Middle frontal gyrus (tissue), 1 donor: ENCODE data around the gene GDPD3.

Source experiments
- DNase-seq: peaks from one replicate; pipeline ENCODE4 v3.0.0-alpha.2; 2015; ENCODE audit warnings: low spot score; ENCODE audit errors: extremely low spot score

The GDPD3 gene

DNA sequence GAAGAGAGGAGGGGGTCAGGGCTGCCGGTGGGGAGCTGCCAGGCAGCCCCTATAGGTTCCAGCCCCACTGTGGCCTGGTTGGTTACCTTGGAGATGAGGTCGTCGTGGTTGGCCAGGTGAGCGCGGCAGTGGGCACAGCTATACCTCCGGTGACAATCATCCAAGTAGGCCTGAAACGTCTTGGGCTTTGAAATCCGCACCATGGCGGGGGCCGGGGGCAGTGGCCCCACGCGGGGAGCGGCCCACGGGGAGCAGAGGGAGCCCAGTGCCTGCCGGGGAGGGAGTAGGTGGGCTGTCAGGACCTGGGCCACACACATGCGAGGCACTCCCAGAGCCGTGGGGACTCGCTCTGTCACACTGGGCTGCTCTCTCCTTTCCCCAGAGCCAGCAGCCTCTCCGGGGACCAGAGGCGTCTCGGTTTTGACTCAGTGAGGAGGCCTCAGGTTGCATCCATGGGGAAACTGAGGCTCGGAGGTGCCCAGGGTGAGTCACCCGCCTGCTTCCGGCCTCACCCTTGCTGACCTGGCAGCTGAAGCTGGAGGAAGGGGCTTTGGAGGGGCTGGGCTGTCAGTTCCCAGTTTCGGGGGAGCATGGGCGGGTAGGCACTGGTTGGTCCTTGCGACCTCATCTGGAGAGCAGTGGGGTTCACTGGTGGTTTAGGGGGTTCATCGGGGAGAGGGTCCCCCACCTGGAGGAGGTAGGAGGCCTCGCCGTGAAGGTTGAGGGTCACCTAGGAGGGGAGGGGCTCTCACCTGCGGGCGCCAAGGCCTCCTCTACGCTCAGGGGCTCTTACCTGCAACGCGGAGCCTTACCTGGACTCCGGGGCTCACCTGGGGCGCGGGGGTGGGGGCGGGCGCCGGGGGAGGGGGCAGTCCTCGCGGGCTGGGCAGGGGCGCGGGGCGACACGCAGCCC lies 17.9 kb downstream of the GDPD3 start:
- DNase-seq = no peak

DNA sequence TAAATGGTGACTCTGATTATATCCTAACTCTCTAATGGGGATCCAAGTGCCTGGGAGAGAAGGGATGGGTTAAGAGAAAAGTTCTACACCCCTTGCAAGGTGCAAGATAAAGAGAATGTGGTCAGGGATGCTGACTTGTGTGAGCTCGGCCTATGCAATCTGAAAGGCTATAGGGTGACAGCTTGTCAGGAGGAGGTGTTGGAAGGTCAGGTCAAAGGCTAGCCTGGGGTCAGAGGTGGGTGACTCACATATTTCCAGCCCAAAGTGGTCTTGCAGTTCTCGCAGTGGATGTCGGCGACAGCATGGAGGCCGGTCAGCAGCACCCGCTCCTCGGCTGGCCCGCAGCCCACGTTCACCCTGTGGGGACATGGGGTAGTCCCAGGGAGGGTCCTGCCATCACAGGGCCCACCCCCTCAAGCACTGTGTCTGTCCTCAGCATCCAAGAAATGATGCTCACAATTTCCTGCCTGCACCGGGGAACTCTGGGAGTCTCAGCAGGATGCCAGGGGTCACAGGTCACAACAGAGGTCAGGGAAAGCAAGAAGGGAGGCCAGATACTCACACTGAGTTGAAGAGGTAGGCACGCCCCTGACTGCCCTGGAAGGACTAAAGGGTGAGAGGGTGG lies 18.7 kb downstream of the GDPD3 start:
- no peak for DNase-seq

DNA sequence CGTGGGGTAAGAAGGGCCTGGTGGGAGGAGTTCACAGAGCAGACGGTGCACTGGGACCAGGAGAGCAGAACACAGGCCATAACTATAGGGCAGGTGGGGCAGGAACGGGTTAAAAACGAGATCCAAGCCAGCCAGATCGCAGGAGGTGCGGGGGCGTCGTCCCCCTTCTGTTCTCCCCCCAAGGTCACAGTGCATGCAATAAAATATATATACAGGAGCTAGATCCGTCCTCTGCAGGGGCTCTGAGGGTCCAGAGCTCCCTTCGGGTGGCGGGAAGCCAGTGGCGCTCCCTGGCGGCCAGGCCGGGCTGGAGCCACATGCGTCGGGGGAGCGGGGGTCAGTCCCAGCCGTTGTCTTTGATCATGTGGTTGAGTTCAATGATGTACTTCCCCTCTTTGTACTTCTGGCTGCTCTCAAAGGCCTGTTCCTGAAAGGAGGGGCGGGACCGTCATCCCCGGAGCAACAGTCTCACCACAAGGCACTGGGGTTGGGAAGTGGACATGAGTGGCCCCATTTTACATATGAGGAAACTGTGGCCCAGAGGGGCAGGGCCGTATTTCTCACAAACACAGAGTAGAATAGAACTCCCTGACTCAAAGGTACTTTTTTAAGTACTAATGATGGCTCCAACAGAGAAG lies 20.8 kb downstream of the GDPD3 start:
- DNase-seq = no peak

DNA sequence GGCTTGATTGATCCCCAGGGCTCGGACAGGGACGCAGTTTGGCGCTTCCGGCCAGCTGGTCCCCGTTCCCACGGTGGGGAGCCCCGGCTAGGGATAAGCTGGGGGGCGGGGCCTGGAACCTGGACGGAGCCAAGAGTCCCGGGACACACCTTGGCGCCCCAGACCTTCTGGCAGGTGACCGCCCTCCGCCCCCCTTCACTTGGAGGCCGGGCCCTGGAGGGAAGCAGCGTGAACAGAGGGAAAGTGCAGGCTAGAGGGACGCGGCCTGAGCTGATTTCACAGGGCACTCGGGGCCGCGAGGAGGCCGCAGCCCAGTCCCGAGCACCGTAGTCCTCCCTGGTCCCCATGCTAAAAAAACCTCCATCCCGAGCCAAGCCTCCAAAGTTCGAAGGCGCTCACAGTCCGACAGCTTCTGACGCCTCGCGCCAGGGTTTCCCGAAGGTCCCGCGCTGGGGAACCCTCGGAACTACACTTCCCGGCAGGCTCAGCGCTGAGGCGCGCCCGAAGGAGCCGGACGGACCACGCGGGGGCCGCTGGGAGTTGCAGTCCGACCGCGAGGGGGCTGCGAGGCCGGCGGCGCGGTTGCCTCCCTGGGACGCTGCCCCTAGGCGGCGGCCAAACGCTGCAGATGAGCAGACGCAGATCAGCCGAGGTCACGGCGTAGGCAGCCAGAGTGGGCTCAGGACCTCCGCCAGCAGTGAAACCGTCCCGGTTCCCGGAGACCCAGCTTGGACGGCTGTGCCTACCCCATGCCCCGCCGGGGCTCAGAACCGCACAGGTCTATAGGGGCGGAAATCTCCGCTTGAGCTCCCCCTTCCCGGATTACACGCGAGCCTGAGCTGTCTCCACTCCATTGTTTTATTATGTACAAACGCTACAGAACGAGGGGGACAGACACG lies 21.6 kb downstream of the GDPD3 start, which contains the start of gene TBX6:
Gene TBX6 (minus strand): TSS at position 451 of the 899 bp plus-strand sequence. CDS start 731 bp downstream, outside the sequence.
- peak; percentile 88 for DNase-seq

DNA sequence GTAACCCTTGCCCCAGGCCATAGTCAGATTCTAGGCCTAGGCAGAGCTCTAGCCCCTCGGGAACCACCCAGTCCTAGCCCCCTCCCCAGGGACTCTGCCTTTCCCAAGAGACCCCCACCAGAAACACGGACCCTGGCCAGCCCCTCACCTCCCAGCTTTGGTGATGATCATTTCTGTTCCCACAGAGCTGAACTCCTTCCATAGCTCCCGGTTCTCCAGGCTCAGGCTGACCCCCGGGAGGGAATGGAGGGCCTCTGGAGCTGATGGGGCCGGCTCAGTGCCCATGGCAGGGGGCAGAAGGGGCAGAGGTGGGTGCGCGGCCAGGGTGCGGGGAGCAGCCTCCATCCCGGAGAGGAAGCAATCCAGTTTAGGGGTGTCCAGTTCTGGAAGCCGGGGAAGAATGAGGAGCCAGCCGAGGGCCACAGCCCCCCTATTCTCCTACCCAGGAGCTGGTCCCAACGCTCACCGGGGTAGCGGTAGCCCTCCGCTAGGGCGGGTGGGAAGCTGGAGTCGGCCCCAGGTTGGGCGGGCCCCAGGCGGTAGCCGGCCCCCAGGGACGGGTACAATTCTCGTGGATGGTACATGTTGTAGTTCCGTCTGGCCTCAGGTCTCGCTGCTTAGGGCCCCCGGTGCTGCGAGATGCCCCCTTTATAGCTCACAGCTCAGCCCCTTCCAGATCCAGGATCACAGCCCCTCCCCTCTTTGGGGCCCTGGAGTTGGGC lies 22.6 kb downstream of the GDPD3 start:
- no peak for DNase-seq

DNA sequence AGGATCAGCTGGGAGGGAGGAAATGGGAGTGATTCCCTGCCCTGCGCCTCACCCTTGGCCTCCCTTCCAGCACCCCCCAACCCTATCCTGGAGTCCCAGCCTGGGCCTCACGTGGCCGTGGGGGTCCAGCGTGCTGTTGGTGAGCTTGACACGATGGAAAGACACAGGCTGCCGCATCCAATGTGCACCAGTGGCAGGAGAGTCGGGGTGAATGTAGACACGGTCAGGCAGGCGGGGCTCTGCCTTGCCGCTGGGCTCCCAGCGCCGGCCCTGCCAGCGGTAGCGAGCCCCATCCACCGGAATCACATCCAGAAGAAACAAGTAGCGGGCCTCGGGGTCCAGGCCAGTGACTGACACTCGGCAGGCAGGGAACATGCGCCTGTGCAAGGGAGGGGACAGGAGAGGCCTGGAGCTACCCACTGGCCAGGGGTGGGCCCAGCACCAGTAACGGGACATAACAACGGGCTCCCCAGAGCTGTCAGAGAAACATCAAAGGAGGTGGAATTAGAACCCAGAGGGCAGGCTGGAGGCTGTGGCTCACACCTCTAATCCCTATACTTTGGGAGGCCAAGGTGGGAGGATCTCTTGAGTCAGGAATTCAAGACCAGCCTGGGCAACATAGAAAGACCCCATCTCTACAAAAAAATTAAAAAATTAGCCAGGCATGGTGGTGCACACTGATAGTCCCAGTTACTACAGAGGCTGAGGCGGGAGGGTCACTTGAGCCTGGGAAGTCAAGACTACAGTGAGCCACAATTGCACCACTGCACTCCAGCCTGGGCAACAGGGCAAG lies 24.3 kb downstream of the GDPD3 start:
- DNase-seq = no peak

DNA sequence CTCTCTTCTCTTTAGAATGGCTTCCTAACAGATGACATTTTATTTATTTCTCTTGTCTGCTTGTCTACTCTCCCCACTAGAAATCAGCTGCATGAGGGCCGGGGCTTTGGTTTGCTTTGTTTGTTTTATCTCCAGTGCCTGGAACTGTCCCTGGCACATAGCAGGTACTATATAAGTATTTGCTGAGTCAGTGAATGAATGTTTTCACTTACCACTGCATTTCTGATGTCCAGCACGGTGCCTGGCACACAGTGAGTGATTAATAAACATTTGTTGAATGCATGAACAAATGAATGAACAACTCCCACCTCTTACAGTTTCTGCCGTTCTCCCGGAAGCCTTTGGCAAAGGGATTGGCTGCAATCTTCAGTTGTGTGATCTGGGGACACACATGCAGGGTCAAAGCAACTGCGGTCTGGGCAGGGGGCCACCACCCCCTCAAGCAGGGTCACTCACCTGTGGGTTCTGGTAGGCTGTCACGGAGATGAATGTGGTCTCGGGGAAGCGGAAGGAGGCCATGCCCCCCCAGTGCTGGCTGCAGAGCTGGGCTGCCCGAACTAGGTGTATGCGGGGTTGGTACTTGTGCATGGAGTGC lies 25.0 kb downstream of the GDPD3 start:
- DNase-seq = no peak

DNA sequence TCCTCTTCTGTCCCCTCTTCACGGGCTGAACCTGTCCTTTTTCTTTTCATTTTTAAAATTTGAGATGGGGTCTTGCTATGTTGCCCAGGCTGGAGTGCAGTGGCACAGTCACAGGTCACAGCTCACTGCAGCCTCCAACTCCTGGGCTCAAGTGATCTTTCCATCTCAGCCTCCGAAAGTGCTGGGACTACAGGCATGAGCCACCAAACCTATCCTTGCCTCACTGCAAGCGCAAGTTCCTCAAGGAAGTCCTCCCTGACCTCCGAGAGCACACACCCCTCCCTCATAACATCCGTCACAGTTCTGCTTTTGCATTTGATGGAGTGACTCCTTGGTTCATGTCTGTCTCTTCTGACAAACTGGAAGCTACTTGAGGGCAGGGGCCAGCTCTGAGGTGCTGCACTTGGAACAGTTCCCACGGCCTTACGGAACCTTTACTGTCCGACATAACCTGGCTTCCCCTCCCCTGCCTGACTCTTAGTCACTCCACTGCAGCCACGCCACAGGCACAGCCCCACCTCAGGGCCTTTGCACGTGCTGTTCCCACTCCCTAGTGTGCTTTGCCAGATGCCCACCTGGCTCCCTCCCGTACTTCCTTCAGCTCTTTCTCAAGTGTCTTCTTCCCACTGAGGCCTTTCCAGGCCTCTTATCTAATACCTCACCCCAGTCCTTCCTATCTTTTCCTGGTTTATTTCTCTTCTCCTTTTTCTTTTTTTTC lies 26.0 kb downstream of the GDPD3 start:
- no peak for DNase-seq

DNA sequence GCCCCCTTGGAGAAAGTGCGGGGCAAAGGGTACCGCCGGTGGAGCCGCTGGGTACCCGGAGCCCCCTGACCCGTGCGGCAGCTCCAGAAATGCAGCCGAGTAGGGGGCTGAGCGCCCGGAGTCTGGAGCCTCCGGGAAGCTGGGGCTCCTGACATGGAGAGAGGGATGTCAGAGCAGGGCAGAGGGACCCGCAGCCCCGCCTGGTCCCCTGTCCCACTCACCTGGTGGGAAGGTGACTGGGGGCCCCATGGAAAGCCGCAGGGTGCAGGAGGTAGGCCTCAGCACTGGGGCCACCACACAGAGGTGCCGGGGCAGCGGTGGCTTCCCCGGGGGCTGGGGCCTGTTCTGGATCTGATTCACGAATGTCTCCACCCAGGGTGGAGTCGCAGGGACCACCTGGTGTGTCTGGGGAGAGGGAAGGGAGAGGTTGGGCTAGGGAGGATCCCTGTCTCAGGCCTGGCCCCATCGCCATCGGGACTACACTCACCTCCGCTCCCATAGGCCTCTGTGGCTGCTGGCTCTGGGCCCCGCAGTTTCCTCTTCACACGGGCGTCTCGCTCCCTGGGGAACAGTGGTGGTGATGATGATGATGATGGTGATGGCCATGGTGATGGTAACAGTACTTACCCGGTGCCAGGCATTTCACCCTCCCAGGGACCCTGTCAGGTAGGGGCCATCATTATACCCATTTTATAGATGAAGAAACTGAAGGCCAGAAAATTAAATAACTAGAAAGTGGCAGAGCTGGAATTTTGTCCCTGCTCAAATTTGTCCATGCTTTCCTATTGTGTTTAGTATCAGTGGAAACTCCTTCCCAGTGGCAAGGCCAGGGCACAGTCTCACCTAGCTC lies 26.8 kb downstream of the GDPD3 start:
- no peak for DNase-seq

DNA sequence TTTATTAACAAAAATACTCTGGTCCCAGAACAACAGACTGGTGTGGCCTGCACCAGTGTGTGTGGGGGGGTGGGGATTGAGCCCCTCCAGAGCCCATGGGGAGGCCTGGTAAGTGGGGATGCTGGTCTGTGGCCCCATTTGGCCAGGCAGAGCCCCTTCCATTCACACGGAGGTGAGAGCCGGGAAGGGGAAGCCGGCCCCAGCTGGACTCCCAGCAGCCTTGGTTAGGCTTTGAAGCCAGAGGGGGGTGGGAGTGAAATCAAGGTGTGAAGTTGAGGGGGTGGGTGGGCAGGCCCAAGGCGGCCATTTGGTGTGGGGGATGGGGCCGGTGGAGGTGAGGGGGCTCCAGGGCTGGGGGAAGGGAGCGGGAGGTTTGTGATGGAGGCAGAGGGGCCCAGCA lies 27.5 kb downstream of the GDPD3 start:
- no peak for DNase-seq

DNA sequence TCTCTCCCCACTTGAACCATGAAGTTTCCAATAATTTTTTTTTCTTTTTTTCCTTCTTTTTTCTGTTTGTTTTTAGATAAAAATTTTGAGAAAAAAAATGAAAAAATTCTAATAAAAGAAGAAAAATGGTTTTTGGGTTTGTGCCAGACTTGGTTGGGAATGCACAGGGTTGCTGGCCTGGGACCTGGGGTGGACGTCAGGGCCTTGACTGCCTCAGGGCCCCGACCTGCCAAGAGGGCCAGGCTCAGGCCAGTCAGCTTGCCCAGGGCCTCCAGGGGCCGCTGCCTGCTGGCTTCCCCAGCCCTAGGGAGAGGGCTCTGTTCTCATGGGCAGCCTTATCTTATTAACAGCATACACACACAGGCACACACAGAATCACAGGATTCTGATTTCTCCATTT lies 28.1 kb downstream of the GDPD3 start:
- no peak for DNase-seq

DNA sequence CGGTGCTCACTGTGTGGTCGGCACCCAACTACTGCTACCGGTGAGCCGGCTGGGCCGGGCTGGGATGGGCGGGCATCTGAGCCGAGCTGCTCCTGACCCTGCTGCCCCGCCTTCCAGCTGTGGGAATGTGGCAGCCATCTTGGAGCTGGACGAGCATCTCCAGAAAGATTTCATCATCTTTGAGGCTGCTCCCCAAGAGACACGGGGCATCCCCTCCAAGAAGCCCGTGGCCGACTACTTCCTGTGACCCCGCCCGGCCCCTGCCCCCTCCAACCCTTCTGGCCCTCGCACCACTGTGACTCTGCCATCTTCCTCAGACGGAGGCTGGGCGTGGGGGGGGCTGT lies 28.5 kb downstream of the GDPD3 start:
- no peak for DNase-seq

DNA sequence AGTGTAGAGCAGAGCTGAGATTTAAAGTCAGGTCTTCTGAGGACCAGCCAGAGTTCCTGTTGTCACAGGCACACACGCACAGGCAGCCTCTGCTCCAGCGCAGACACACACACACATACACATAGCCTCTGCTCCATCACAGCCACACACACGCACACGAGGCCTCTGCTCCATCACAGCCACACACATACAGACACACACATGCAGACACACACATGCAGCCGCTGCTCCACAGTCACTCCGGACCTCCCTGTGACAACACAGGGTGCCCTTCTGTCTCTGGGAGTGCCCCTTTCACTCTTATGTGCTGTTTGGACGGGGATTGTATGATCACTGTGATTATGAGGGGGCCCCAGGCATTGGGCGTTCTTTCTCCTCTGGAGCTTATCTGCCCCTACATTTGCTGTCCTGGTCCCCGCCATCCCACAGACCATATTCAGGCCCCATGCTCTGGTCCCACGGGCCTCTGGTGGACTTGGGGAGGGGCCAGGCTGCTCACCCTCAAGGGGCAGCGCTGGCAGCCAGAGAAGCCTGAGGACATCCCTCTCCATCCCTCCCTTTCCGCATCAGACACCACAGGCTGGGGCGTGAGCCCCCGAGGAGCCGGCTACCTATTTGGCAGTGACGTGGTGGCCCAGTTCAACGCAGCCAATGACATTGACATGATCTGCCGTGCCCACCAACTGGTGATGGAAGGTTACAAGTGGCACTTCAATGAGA lies 29.1 kb downstream of the GDPD3 start:
- DNase-seq = no peak

DNA sequence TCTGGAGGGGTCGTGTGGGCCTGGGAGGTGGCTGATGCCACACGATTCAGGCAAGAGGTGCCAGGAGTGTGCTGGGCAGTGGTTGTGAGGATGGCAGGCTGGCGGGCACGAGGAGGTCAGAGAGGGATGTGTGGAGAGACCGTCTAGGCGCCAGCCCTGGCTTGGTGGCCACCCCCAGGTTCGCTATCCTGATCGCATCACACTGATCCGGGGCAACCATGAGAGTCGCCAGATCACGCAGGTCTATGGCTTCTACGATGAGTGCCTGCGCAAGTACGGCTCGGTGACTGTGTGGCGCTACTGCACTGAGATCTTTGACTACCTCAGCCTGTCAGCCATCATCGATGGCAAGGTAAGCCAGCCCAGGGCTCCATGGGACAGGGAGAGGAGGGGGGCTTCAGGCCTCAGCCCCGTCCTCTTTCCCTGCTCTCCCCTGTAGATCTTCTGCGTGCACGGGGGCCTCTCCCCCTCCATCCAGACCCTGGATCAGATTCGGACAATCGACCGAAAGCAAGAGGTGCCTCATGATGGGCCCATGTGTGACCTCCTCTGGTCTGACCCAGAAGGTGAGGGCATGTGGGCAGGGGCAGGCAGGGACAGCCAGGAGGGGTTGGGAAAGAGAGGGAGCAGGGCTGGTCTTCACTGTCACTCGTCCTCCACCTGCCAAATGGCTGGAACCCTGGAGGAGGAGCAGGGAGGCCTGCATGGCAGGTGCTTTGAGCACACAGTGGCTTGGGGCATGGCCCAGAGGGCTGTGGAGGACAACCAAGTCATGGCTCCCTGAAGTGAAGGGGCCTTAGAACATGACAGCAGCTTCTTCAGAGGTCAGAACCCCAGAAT lies 29.9 kb downstream of the GDPD3 start:
- no peak for DNase-seq

DNA sequence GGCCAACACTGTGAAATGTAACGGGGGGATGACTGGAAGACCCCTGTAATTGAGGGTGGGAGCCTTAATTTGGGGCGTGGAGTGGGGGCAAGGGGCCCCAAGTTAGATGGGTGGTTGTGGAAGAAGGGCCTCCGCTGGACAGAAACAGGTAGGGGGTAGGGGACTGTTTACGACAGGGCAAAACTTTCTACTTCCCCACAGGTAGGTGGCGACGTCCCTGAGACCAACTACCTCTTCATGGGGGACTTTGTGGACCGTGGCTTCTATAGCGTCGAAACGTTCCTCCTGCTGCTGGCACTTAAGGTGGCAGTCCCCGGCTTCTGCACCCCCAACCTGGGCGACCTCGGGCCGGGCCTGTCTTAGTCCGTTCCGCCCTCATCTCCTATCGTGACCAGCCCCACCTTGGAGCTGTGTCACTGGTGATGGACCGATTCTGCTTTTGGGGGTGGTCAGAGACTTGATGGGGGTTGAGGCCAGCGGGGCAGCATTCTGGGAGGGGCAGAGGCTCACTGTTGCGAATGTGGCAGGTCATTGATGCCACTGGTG lies 30.7 kb downstream of the GDPD3 start:
- DNase-seq = no peak

DNA sequence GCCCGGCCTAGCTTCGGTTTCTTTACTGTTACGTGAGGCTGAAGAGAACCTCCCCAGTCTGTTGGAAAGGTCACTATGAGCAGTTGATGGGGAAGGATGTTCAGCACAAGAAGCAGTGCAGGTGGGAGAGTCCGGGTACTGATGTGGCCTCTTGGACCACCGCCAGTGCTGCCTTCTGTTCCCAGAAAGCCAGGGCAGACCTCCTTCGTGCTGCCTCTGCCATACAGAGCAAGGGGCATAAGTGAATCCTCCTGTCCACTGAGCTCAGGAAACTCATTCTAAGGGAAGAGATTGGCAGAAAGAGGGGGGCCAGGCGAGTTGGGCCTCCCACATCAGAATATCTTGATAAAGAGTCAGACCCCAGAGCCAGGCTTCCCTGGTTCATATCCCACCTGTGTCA lies 33.9 kb downstream of the GDPD3 start:
- no peak for DNase-seq
